HepG2 (cell line): ENCODE measurements around the gene CHST6. TPM values are rescaled to one million over a fixed set of nuclear protein-coding genes. Genes with fewer than 3 reads are reported as not detected.

Experiments used
- ARNT ChIP-seq: fragments of 450-650 bp; IDR thresholded peaks from 2 replicates; pipeline ENCODE4 v1.6.1; 2017
- CCDC6 ChIP-seq: sonication (generic); formaldehyde crosslinking; IDR thresholded peaks from 2 replicates; pipeline ENCODE4 v1.8.1; 2022; ENCODE audit warnings: mild to moderate bottlenecking, missing genetic modification reagents, moderate library complexity
- DZIP1 ChIP-seq: sonication (generic); formaldehyde crosslinking; IDR thresholded peaks from 2 replicates; pipeline ENCODE4 v1.5.0; 2020; ENCODE audit warnings: mild to moderate bottlenecking, missing genetic modification reagents
- FOXM1 ChIP-seq: sonication (generic); formaldehyde crosslinking; IDR thresholded peaks from 2 replicates; pipeline ENCODE4 v1.5.0; 2020; ENCODE audit warnings: missing genetic modification reagents
- GRHL1 ChIP-seq: sonication (generic); formaldehyde crosslinking; conservative IDR thresholded peaks from 2 replicates; pipeline ENCODE4 v1.8.0; 2022; ENCODE audit warnings: missing genetic modification reagents
- IKZF5 ChIP-seq: IDR thresholded peaks from 2 replicates; pipeline ENCODE4 v1.6.1; 2018; ENCODE audit warnings: missing genetic modification reagents, mild to moderate bottlenecking, missing compliant biosample characterization
- IRF2 ChIP-seq: IDR thresholded peaks from 2 replicates; pipeline ENCODE4 v1.6.1; 2018; ENCODE audit warnings: missing genetic modification reagents, missing compliant biosample characterization
- LRRFIP1 ChIP-seq: sonication (generic); formaldehyde crosslinking; conservative IDR thresholded peaks from 2 replicates; pipeline ENCODE4 v1.4.0; 2020; ENCODE audit warnings: missing genetic modification reagents
- MEF2D ChIP-seq: sonication (generic); formaldehyde crosslinking; IDR thresholded peaks from 2 replicates; pipeline ENCODE4 v1.5.1; 2020; ENCODE audit warnings: mild to moderate bottlenecking, missing genetic modification reagents
- POLR2G ChIP-seq: fragments of 200-400 bp; formaldehyde crosslinking; IDR thresholded peaks from 2 replicates; pipeline ENCODE4 v1.6.1; 2018; ENCODE audit warnings: mild to moderate bottlenecking, low read depth, low read length, moderate library complexity
- TFDP2 ChIP-seq: sonication (generic); formaldehyde crosslinking; IDR thresholded peaks from 2 replicates; pipeline ENCODE4 v1.4.0; 2020; ENCODE audit warnings: missing genetic modification reagents
- U2AF2 ChIP-seq: fragments of 200-400 bp; formaldehyde crosslinking; IDR thresholded peaks from 2 replicates; pipeline ENCODE4 v1.6.1; 2017; ENCODE audit warnings: low read depth, mild to moderate bottlenecking, low read length
- ZNF12 ChIP-seq: sonication (generic); formaldehyde crosslinking; IDR thresholded peaks from 2 replicates; pipeline ENCODE4 v1.5.0; 2020; ENCODE audit warnings: missing genetic modification reagents
- ZNF253 ChIP-seq: sonication (generic); formaldehyde crosslinking; IDR thresholded peaks from 2 replicates; pipeline ENCODE4 v1.8.0; 2022; ENCODE audit warnings: mild to moderate bottlenecking, missing genetic modification reagents, borderline replicate concordance
- ZNF569 ChIP-seq: sonication (generic); formaldehyde crosslinking; IDR thresholded peaks from 2 replicates; pipeline ENCODE4 v1.5.0; 2020; ENCODE audit warnings: mild to moderate bottlenecking, missing genetic modification reagents, moderate library complexity, borderline replicate concordance
- ZNF570 ChIP-seq: sonication (generic); formaldehyde crosslinking; IDR thresholded peaks from 2 replicates; pipeline ENCODE4 v1.4.0; 2020; ENCODE audit warnings: mild to moderate bottlenecking, missing genetic modification reagents, borderline replicate concordance
- ZSCAN5A ChIP-seq: sonication (generic); formaldehyde crosslinking; IDR thresholded peaks from 2 replicates; pipeline ENCODE4 v1.8.0; 2022; ENCODE audit warnings: mild to moderate bottlenecking, missing genetic modification reagents, borderline replicate concordance
- polyA plus RNA-seq, 8 experiments: library from polyadenylated mRNA; depleted of rRNA in 3 of 8; stranded (reverse) in 7 of 8; unstranded in 1 of 8; fragments of >200 nt; fragmentation: Illumina TruSeq in 4 of 8; extraction: Trizol in 4 of 8; gene quantifications; 2 replicates each; pipeline versions ENCODE4 v1.2.1 to v1.2.3, GENCODE V29; 2011 to 2016; ENCODE audit warnings: low read depth in 4 of 8, missing spikeins in 1 of 8, mixed read lengths in 1 of 8; ENCODE audit not compliant: insufficient read depth in 1 of 8
- total RNA-seq, 5 experiments: library from RNA; depleted of rRNA; stranded (reverse); fragments of >200 nt; fragmentation: Illumina TruSeq; extraction: Trizol; gene quantifications; 2 replicates each; pipeline ENCODE4 v1.2.3, GENCODE V29; 2016; ENCODE audit warnings: low read depth in 1 of 5

The CHST6 gene
- total and polyA plus RNA-seq, 2 of the 13 experiments (the other 11 are each of a cell fraction or from before 2014, with no cell fraction given) = 0.18 to 0.91 TPM

GRCh38 chr16:75433732-75434413, 61.4 kb downstream of the CHST6 start (continued):
- no peak for TF ChIP-seq DZIP1
- no peak for TF ChIP-seq GRHL1 (CRISPR knock-in tag)
- TF ChIP-seq LRRFIP1 = no peak
- no peak for TF ChIP-seq ZNF570 (CRISPR knock-in tag)
- no peak; the same call in none of the 2 replicates for TF ChIP-seq CCDC6 (CRISPR knock-in tag)
- TF ChIP-seq U2AF2 = no peak
- peak; percentile 77 for TF ChIP-seq IRF2
- TF ChIP-seq POLR2G = no peak
- 0 out of 2 replicates have a peak, but pooled peaks have one; percentile 40 for TF ChIP-seq MEF2D (CRISPR knock-in tag)
- no peak for TF ChIP-seq FOXM1 (CRISPR knock-in tag)
- TF ChIP-seq ZSCAN5A (CRISPR knock-in tag) = no peak
- no peak for TF ChIP-seq ARNT
- no peak for TF ChIP-seq ZNF569 (CRISPR knock-in tag)
- peak; percentile 13; the same call in 1 of the 2 replicates for TF ChIP-seq TFDP2 (CRISPR knock-in tag)
- TF ChIP-seq ZNF12 = peak; percentile 68; the same call in 1 of the 2 replicates
- no peak; the same call in 1 of the 2 replicates for TF ChIP-seq IKZF5
- TF ChIP-seq ZNF253 = peak; percentile 78; the same call in 1 of the 2 replicates
